ENCODE measurements around the gene PACSIN2.
A peak's percentile ranks its signal among the peaks of the same experiment; 100 is the strongest.

GRCh38 chr22:42994917-42995562 lies 19.9 kb downstream of the PACSIN2 start:
- TF ChIP-seq, protein P1, sequence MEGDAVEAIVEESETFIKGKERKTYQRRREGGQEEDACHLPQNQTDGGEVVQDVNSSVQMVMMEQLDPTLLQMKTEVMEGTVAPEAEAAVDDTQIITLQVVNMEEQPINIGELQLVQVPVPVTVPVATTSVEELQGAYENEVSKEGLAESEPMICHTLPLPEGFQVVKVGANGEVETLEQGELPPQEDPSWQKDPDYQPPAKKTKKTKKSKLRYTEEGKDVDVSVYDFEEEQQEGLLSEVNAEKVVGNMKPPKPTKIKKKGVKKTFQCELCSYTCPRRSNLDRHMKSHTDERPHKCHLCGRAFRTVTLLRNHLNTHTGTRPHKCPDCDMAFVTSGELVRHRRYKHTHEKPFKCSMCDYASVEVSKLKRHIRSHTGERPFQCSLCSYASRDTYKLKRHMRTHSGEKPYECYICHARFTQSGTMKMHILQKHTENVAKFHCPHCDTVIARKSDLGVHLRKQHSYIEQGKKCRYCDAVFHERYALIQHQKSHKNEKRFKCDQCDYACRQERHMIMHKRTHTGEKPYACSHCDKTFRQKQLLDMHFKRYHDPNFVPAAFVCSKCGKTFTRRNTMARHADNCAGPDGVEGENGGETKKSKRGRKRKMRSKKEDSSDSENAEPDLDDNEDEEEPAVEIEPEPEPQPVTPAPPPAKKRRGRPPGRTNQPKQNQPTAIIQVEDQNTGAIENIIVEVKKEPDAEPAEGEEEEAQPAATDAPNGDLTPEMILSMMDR (IDR thresholded peaks at IDR 0.05): no peak
- peak in 1 of 2 donors; percentile 95 for TF ChIP-seq POLR2A (IDR thresholded peaks at IDR 0.05)

Measured in thyroid gland (tissue), 4 donors.